Left ventricle myocardium inferior (tissue), 1 donor: ENCODE results near the gene HOXA3. TPM values are rescaled to one million over a fixed set of nuclear protein-coding genes. Genes with fewer than 3 reads are reported as not detected.

Experiments
- DNase-seq: peaks from one replicate; pipeline ENCODE4 v3.0.0-alpha.2; 2020
- H3K27ac ChIP-seq: fragments of 200-600 bp; replicated peaks from 2 replicates; pipeline ENCODE4 v1.8.0; 2021
- H3K27me3 ChIP-seq: fragments of 200-600 bp; 2 replicates; pipeline ENCODE4 v1.8.0; 2021; ENCODE audit warnings: low read depth
- H3K36me3 ChIP-seq: fragments of 200-600 bp; 2 replicates; pipeline ENCODE4 v1.8.0; 2021
- H3K4me1 ChIP-seq: fragments of 200-600 bp; 2 replicates; pipeline ENCODE4 v1.8.0; 2021
- H3K4me3 ChIP-seq: fragments of 200-600 bp; 2 replicates; pipeline ENCODE4 v1.8.0; 2021; ENCODE audit warnings: mild to moderate bottlenecking, moderate library complexity
- H3K9me3 ChIP-seq: fragments of 200-600 bp; replicated peaks from 2 replicates; pipeline ENCODE4 v1.8.0; 2021
- CTCF ChIP-seq: fragments of 200-600 bp; IDR thresholded peaks from 2 replicates; pipeline ENCODE4 v1.8.0; 2021; ENCODE audit warnings: antibody characterized with exemption, mild to moderate bottlenecking, borderline replicate concordance
- intact Hi-C: fragments of 100-400 bp; cut with micrococcal nuclease; formaldehyde crosslinking; loops from one replicate; pipeline ENCODE4 v1.11.0; 2022
- total RNA-seq: library from RNA; stranded (reverse); fragmentation: NEBNext Ultra II Directional; extraction: Animal tissue kit (Norgen Biotek cat#: 25700); gene quantifications from one replicate; pipeline ENCODE4 v1.2.1, GENCODE V29; 2021
- donor health status: DM: no; HTN: yes; CAD: no; lungs with severe emphysema.

HOXA3 gene
- total RNA-seq, 1 donor from 2014 or later = not detected

GRCh38 chr7:27083646-27084045, 68.7 kb downstream of the HOXA3 start:
- Histone ChIP-seq H3K4me3 (no peak overlapping the region), H3K27me3 (peaks cover 83% of the 10 kb centered on the region), H3K36me3 (no peaks in the 10 kb centered on the region), H3K27ac (no peak overlapping the region), H3K9me3 (no peaks in the 10 kb centered on the region), H3K4me1 (peaks cover 5% of the 10 kb centered on the region)
- no peak for TF ChIP-seq CTCF
- no peak for DNase-seq
- intact Hi-C loops = no loop called here

- DNase-seq = no peak
- H3K27ac ChIP-seq = no peak overlapping the region
- no peaks in the 10 kb centered on the region for H3K36me3 ChIP-seq
Observed at GRCh38 chr7:27082171-27082570, 70.2 kb downstream of the HOXA3 start.

GRCh38 chr7:27080844-27081436, 71.4 kb downstream of the HOXA3 start:
- Histone ChIP-seq H3K36me3 (no peaks in the 10 kb centered on the region), H3K9me3 (no peaks in the 10 kb centered on the region), H3K27me3 (peaks cover 73% of the 10 kb centered on the region), H3K4me1 (no peaks in the 10 kb centered on the region), H3K27ac (no peak overlapping the region), H3K4me3 (no peak overlapping the region)
- TF ChIP-seq CTCF = no peak
- DNase-seq = no peak
- intact Hi-C loops = no loop called here

More at GRCh38 chr7:27082171-27082570, 70.2 kb downstream of the HOXA3 start:
- no peak overlapping the region for H3K4me3 ChIP-seq
- no peak for TF ChIP-seq CTCF
- peaks cover 83% of the 10 kb centered on the region for H3K27me3 ChIP-seq
- no peaks in the 10 kb centered on the region for H3K4me1 ChIP-seq
- no peaks in the 10 kb centered on the region for H3K9me3 ChIP-seq
- intact Hi-C loops = no loop called here

- peaks cover 74% of the 10 kb centered on the region for H3K27me3 ChIP-seq
- H3K4me1 ChIP-seq = no peaks in the 10 kb centered on the region
- no peak for DNase-seq
- no peak overlapping the region for H3K4me3 ChIP-seq
- H3K36me3 ChIP-seq = no peaks in the 10 kb centered on the region
- H3K9me3 ChIP-seq = peaks cover 12% of the 10 kb centered on the region
- intact Hi-C loops = no loop called here
- TF ChIP-seq CTCF = no peak
- H3K27ac ChIP-seq = no peak overlapping the region
Observed at GRCh38 chr7:27079234-27079975, 73.0 kb downstream of the HOXA3 start.

- Histone ChIP-seq H3K4me3 (no peak overlapping the region), H3K27me3 (peaks cover 74% of the 10 kb centered on the region), H3K9me3 (peaks cover 12% of the 10 kb centered on the region), H3K4me1 (no peaks in the 10 kb centered on the region), H3K36me3 (no peaks in the 10 kb centered on the region), H3K27ac (no peak overlapping the region)
- intact Hi-C loops = no loop called here
- DNase-seq = no peak
- TF ChIP-seq CTCF = no peak
Observed at GRCh38 chr7:27078616-27079233, 73.7 kb downstream of the HOXA3 start.
